GM10266 (cell line): ENCODE measurements around the gene IL3RA.
"Not testable (repeated sequence)": the region's sequence is repeated elsewhere in the genome, so short reads cannot be mapped to it uniquely, and the experiment has no call there.

Source experiments
- DNase-seq: peaks from one replicate; pipeline ENCODE4 v3.0.0; 2012; ENCODE audit errors: extremely low spot score
- TF ChIP-seq, protein P1 (sequence below): IDR thresholded peaks from 2 replicates; pipeline ENCODE4 v1.5.1; 2012; ENCODE audit warnings: mild to moderate bottlenecking, low read depth; ENCODE audit not compliant: control insufficient read depth, insufficient read depth; ENCODE audit errors: missing control alignments

Gene IL3RA

GRCh38 chrX:1300449-1300848 lies 36.1 kb upstream of the IL3RA start:
- TF ChIP-seq, protein P1, sequence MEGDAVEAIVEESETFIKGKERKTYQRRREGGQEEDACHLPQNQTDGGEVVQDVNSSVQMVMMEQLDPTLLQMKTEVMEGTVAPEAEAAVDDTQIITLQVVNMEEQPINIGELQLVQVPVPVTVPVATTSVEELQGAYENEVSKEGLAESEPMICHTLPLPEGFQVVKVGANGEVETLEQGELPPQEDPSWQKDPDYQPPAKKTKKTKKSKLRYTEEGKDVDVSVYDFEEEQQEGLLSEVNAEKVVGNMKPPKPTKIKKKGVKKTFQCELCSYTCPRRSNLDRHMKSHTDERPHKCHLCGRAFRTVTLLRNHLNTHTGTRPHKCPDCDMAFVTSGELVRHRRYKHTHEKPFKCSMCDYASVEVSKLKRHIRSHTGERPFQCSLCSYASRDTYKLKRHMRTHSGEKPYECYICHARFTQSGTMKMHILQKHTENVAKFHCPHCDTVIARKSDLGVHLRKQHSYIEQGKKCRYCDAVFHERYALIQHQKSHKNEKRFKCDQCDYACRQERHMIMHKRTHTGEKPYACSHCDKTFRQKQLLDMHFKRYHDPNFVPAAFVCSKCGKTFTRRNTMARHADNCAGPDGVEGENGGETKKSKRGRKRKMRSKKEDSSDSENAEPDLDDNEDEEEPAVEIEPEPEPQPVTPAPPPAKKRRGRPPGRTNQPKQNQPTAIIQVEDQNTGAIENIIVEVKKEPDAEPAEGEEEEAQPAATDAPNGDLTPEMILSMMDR = no peak
- no peak for DNase-seq

DNA sequence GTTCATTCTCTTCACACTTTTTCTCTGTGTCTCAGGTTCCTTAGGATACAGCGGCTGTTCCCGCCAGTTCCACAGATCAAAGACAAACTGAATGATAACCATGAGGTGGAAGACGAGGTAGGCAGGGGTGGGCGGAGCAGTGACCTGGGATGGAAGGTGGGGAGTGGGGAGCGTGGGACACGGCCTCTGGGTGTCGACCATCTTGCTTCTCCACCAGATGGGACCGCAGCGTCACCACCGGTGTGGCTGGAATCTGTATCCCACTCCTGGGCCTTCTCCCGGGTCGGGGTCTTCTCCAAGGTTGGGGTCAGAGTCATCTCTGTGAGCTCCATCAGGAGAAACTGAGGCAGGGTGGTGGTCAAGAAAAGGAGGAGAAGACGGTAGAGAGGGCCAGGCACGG lies 31.2 kb upstream of the IL3RA start:
- TF ChIP-seq, protein P1 = no peak
- DNase-seq = no peak

DNA sequence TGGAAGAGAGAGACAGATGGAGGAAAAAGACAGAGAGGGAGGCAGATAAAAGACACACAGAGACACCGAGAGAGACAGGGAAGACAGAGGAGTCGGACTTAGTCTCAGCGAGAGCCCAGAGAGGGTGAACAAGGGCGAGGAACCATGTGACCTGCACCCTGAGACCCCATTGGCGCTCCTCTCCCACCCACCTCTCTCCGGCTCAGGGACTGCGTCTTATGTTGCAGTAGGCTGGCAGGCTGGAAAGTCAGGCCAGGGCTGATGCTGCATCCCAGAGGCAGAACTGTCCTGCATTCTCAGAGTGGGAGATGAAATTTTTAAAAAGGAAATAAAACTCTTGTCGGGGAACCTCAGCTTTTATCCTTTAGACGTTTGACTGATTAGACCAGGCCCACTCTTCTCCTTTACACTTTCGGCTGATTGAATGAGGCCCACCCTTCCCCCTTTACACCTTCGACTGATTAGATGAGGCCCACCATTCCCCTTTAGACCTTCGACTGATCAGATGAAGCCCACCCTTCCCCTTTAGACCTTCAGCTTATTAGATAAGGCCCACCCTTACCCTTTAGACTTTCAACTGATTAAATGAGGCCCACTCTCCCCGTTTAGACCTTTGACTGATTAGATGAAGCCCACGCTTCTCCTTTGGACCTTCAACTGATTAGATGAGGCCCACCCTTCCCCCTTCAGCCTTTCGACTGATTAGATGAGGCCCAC lies 29.5 kb upstream of the IL3RA start:
- DNase-seq = no peak
- TF ChIP-seq, protein P1 = no peak

GRCh38 chrX:1307626-1308340 lies 28.8 kb upstream of the IL3RA start:
- no peak for DNase-seq
- TF ChIP-seq, protein P1 = no peak

- no peak for DNase-seq
- TF ChIP-seq, protein P1 = no peak
These were observed 28.1 kb upstream of the IL3RA start for GRCh38 chrX:1308476-1308875.

DNA sequence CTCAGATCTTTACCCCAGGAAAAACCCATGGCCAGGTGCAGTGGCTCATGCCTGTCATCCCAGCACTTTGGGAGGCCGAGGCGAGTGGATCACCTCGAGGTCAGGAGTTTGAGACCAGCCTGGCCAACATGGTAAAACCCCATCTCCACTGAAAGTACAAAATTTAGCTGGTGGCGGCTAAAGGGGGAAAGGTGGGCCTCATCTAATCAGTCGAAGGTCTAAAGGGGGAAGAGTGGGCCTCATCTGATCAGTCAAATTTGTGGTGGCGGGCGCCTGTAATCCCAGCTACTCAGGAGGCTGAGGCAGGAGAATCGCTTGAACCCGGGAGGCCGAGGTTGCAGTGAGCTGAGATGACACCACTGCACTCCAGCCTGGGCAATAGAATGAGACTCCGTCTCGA lies 27.7 kb upstream of the IL3RA start:
- DNase-seq = not testable (repeated sequence)

DNA sequence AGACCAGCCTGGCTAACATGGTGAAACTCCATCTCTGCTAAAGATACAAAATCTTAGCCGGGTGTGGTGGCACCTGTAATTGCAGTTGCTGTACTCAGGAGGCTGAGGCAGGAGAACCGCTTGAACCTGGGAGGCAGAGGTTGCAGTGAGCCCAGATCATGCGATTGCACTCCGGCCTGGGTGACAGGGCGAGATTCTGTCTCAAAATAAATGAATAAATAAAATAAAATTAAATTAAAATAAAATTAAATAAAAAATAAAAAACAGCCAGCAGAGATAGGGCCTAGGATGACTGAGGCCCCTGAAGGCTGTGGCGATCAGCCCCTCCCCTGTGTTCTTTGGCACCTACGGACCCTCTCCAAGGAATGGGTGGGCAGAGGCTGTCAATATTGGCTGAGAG lies 22.8 kb upstream of the IL3RA start:
- no peak for DNase-seq
- TF ChIP-seq, protein P1 = no peak
